ENCODE data around the gene EVX2.

- TF ChIP-seq CTBP1 (IDR thresholded peaks at IDR 0.05; ENCODE audit: borderline replicate concordance) (no peak), SUZ12 (IDR thresholded peaks at IDR 0.05) (no peak)
Measured at GRCh38 chr2:176035013-176035691, 48.6 kb downstream of the EVX2 start.

Measured in HEK293T (cell line).